H1 (cell line): ENCODE measurements around the gene KRT7. TPM values are rescaled to one million over a fixed set of nuclear protein-coding genes. Genes with fewer than 3 reads are reported as not detected.

Experiments
- CTCF ChIA-PET: fragments of 300-600 bp; sonication (Branson Sonifier 250); formaldehyde crosslinking; loops from one replicate; lab custom pipeline; 2021; ENCODE audit not compliant: partially characterized antibody; lab: Charles Lee
- POLR2A ChIA-PET: fragments of 300-600 bp; sonication (Branson Sonifier 250); formaldehyde crosslinking; loops from one replicate; lab custom pipeline; 2021; ENCODE audit warnings: inconsistent platforms; ENCODE audit not compliant: partially characterized antibody; lab: Charles Lee
- DNase-seq, 2 experiments: peaks; one replicate each; pipeline versions ENCODE4 v3.0.0 to v3.0.0-alpha.2; 2010 to 2022; ENCODE audit warnings: low spot score in 2 of 2, low read depth in 1 of 2, mixed read lengths in 1 of 2
- FAIRE-seq: peaks from 2 replicates; lab custom pipeline; 2011; peaks lifted over from hg19 to GRCh38; lab: Jason Lieb, UNC
- H2AFZ ChIP-seq: 2 replicates; pipeline ENCODE4 v1.8.1; 2012; ENCODE audit warnings: low read length, inconsistent platforms
- H2AK5ac ChIP-seq: 2 replicates; pipeline ENCODE4 v1.6.1; 2013; ENCODE audit warnings: low read depth, low read length
- H2BK120ac ChIP-seq: replicated peaks from 2 replicates; pipeline ENCODE3; 2013; ENCODE audit warnings: low read depth, low read length, inconsistent platforms
- H2BK12ac ChIP-seq: 2 replicates; pipeline ENCODE4 v1.6.1; 2013; ENCODE audit warnings: low read depth, low read length
- H2BK15ac ChIP-seq: 2 replicates; pipeline ENCODE4 v1.6.1; 2013; ENCODE audit warnings: low read length
- H2BK20ac ChIP-seq: 2 replicates; pipeline ENCODE4 v1.6.1; 2013; ENCODE audit warnings: low read length
- H2BK5ac ChIP-seq: 2 replicates; pipeline ENCODE4 v1.6.1; 2013; ENCODE audit warnings: low read depth, low read length
- H3K14ac ChIP-seq: 2 replicates; pipeline ENCODE4 v1.6.1; 2013; ENCODE audit warnings: inconsistent platforms; ENCODE audit not compliant: insufficient read length
- H3K18ac ChIP-seq: 2 replicates; pipeline ENCODE4 v1.6.1; 2013; ENCODE audit warnings: low read length; ENCODE audit errors: extremely low read depth
- H3K23ac ChIP-seq: 2 replicates; pipeline ENCODE4 v1.6.1; 2013; ENCODE audit warnings: inconsistent platforms; ENCODE audit not compliant: insufficient read length
- H3K23me2 ChIP-seq: 2 replicates; pipeline ENCODE4 v1.6.1; 2013; ENCODE audit warnings: low read depth, low read length
- H3K27ac ChIP-seq: 2 replicates; pipeline ENCODE4 v1.6.1; 2011; ENCODE audit warnings: low read depth, low read length, inconsistent platforms
- H3K27me3 ChIP-seq, 4 experiments: replicated peaks in 1 of 4; 1 replicate in 1 of 4; 2 replicates in 3 of 4; pipeline versions ENCODE4 v1.6.1 to v1.8.1; 2011 to 2013; ENCODE audit warnings: low read length in 3 of 4, mild to moderate bottlenecking in 3 of 4, inconsistent platforms in 2 of 4, mixed read lengths in 2 of 4, moderate library complexity in 1 of 4; ENCODE audit not compliant: control insufficient read depth in 3 of 4, insufficient read depth in 3 of 4; ENCODE audit errors: extremely low read depth in 1 of 4
- H3K36me3 ChIP-seq, 4 experiments: 2 replicates each; pipeline versions ENCODE4 v1.6.1 to v1.8.1; 2011 to 2013; ENCODE audit warnings: mild to moderate bottlenecking in 4 of 4, low read length in 3 of 4, moderate library complexity in 2 of 4, control low read depth in 1 of 4, inconsistent platforms in 1 of 4; ENCODE audit not compliant: insufficient read depth in 4 of 4, control insufficient read depth in 2 of 4
- H3K4ac ChIP-seq: replicated peaks from 2 replicates; pipeline ENCODE3; 2013; ENCODE audit warnings: low read length, low read depth, mixed read lengths, inconsistent platforms; ENCODE audit not compliant: insufficient read length
- H3K4me1 ChIP-seq, 4 experiments: replicated peaks in 1 of 4; 1 replicate in 1 of 4; 2 replicates in 3 of 4; pipeline versions ENCODE4 v1.6.1 to v1.8.1; 2011 to 2013; ENCODE audit warnings: low read length in 3 of 4, inconsistent platforms in 2 of 4, mixed read lengths in 1 of 4; ENCODE audit not compliant: insufficient read depth in 4 of 4, control insufficient read depth in 3 of 4
- H3K4me2 ChIP-seq, 2 experiments: 2 replicates each; pipeline versions ENCODE4 v1.6.1 to v1.8.1; 2011 to 2013; ENCODE audit warnings: low read depth in 2 of 2, low read length in 2 of 2, control low read depth in 1 of 2, inconsistent platforms in 1 of 2, mild to moderate bottlenecking in 1 of 2; ENCODE audit not compliant: insufficient read depth in 1 of 2
- H3K4me3 ChIP-seq, 4 experiments: fragments of 200-600, 300-600 bp in 1 of 4; sonication (generic), shearing (Covaris generic), sonication (Bioruptor Twin) in 1 of 4; 2 replicates each; pipeline versions ENCODE4 v1.5.1 to v1.8.1; 2011 to 2016; ENCODE audit warnings: low read length in 4 of 4, low read depth in 3 of 4, control low read depth in 2 of 4, inconsistent platforms in 2 of 4, mild to moderate bottlenecking in 2 of 4, mixed read lengths in 1 of 4, moderate library complexity in 1 of 4; ENCODE audit not compliant: insufficient read depth in 2 of 4; ENCODE audit errors: extremely low read depth in 1 of 4
- H3K56ac ChIP-seq: replicated peaks from 2 replicates; pipeline ENCODE3; 2013; ENCODE audit warnings: low read depth, mild to moderate bottlenecking, mixed read lengths, low read length, inconsistent platforms; ENCODE audit not compliant: insufficient read length
- H3K79me1 ChIP-seq: 2 replicates; pipeline ENCODE4 v1.6.1; 2013; ENCODE audit warnings: low read depth, low read length, control low read depth
- H3K79me2 ChIP-seq, 2 experiments: 2 replicates each; pipeline versions ENCODE4 v1.6.1 to v1.8.1; 2012 to 2013; ENCODE audit warnings: low read length in 2 of 2, mild to moderate bottlenecking in 2 of 2, inconsistent platforms in 1 of 2; ENCODE audit not compliant: insufficient read depth in 2 of 2, control insufficient read depth in 1 of 2
- H3K9ac ChIP-seq, 4 experiments: replicated peaks in 1 of 4; 1 replicate in 1 of 4; 2 replicates in 3 of 4; pipeline versions ENCODE4 v1.6.1 to v1.8.1; 2011 to 2013; ENCODE audit warnings: low read depth in 3 of 4, low read length in 3 of 4, control low read depth in 2 of 4, mild to moderate bottlenecking in 2 of 4, moderate library complexity in 2 of 4, inconsistent platforms in 1 of 4; ENCODE audit errors: extremely low read depth in 1 of 4
- H3K9me3 ChIP-seq, 2 experiments: 2 replicates each; pipeline versions ENCODE4 v1.6.1 to v1.8.1; 2012 to 2013; ENCODE audit warnings: mild to moderate bottlenecking in 2 of 2, moderate library complexity in 2 of 2, control low read depth in 1 of 2, inconsistent platforms in 1 of 2, low read depth in 1 of 2, low read length in 1 of 2, mixed read lengths in 1 of 2; ENCODE audit not compliant: insufficient read depth in 2 of 2
- H4K20me1 ChIP-seq, 2 experiments: replicated peaks in 1 of 2; 2 replicates each; pipeline versions ENCODE3 to v1.8.1; 2011 to 2013; ENCODE audit warnings: inconsistent platforms in 2 of 2, low read length in 2 of 2, mild to moderate bottlenecking in 1 of 2; ENCODE audit not compliant: insufficient read depth in 2 of 2, control insufficient read depth in 1 of 2
- H4K5ac ChIP-seq: 2 replicates; pipeline ENCODE4 v1.6.1; 2013; ENCODE audit warnings: low read length, low read depth, mixed read lengths, inconsistent platforms; ENCODE audit not compliant: insufficient read length
- H4K8ac ChIP-seq: 2 replicates; pipeline ENCODE4 v1.8.0; 2013; ENCODE audit warnings: mild to moderate bottlenecking, moderate library complexity, low read length, inconsistent platforms; ENCODE audit not compliant: insufficient read depth; ENCODE audit errors: extremely low read depth
- H4K91ac ChIP-seq: replicated peaks from 2 replicates; pipeline ENCODE3; 2013; ENCODE audit warnings: low read length, mixed read lengths, inconsistent platforms; ENCODE audit not compliant: insufficient read length
- BCL11A ChIP-seq, 2 experiments: IDR thresholded peaks; one replicate each; pipeline ENCODE4 v1.6.1; 2011; ENCODE audit warnings: low read depth in 2 of 2, low read length in 2 of 2, mild to moderate bottlenecking in 2 of 2
- CBX5 ChIP-seq: fragments of 300-800, 300-1000 bp; sonication (generic); IDR thresholded peaks from 2 replicates; pipeline ENCODE4 v1.7.1; 2016; ENCODE audit warnings: antibody characterized with exemption, low read length, low read depth
- CHD2 ChIP-seq: IDR thresholded peaks from 2 replicates; pipeline ENCODE4 v1.6.1; 2012; ENCODE audit warnings: low read length, improper control_type of control experiment
- E2F6 ChIP-seq: IDR thresholded peaks from 2 replicates; pipeline ENCODE4 v1.6.1; 2012; ENCODE audit warnings: inconsistent platforms
- MAFK ChIP-seq: IDR thresholded peaks from 2 replicates; pipeline ENCODE4 v1.6.1; 2012; ENCODE audit warnings: low read depth, mild to moderate bottlenecking, improper control_type of control experiment, low read length
- POLR2A ChIP-seq, 2 experiments: IDR thresholded peaks; 1 replicate in 1 of 2; 2 replicates in 1 of 2; pipeline ENCODE4 v1.6.1; 2011; ENCODE audit warnings: low read depth in 2 of 2, low read length in 2 of 2, mild to moderate bottlenecking in 2 of 2; ENCODE audit errors: control extremely low read depth in 1 of 2
- RBBP5 ChIP-seq: IDR thresholded peaks from 2 replicates; pipeline ENCODE4 v1.7.1; 2012; ENCODE audit warnings: low read depth, mild to moderate bottlenecking, inconsistent platforms, low read length, moderate library complexity, borderline replicate concordance
- RFX5 ChIP-seq: IDR thresholded peaks from 2 replicates; pipeline ENCODE4 v1.6.1; 2011; ENCODE audit warnings: low read depth, low read length, improper control_type of control experiment, borderline replicate concordance
- RXRA ChIP-seq: IDR thresholded peaks from 2 replicates; pipeline ENCODE4 v1.6.1; 2011; ENCODE audit warnings: low read depth, mild to moderate bottlenecking, low read length, moderate library complexity; ENCODE audit not compliant: insufficient read depth
- SP1 ChIP-seq: IDR thresholded peaks from 2 replicates; pipeline ENCODE4 v1.6.1; 2011; ENCODE audit warnings: low read depth, low read length
- SRF ChIP-seq: IDR thresholded peaks from 2 replicates; pipeline ENCODE4 v1.6.1; 2011; ENCODE audit warnings: mild to moderate bottlenecking, low read depth, low read length, moderate library complexity
- WGBS, 2 experiments: shearing (Covaris generic) in 1 of 2; methylation state at CpG; one replicate each; pipeline versions ENCODE4 v1.1.6 to v1.1.7; 2013 to 2015; ENCODE audit warnings: low lambda C conversion rate in 2 of 2, mixed read lengths in 2 of 2, inconsistent platforms in 1 of 2, low coverage in 1 of 2, missing lambda C conversion rate in 1 of 2; ENCODE audit not compliant: insufficient replicate concordance in 2 of 2, insufficient coverage in 1 of 2, insufficient read length in 1 of 2; ENCODE audit errors: extremely low coverage in 1 of 2, missing lambda C conversion rate in 1 of 2; 5-methylcytosine and 5-hydroxymethylcytosine counted together
- polyA plus RNA-seq, 7 experiments: library from polyadenylated mRNA; depleted of rRNA in 3 of 7; stranded (reverse) in 5 of 7; unstranded in 2 of 7; fragments of >200 nt in 5 of 7; fragments of 200-250 nt in 2 of 7; gene quantifications; 1 replicate in 5 of 7; 2 replicates in 1 of 7; 4 replicates in 1 of 7; pipeline versions ENCODE4 v1.2.1 to v1.2.3, GENCODE V29; 2011 to 2013; ENCODE audit warnings: missing spikeins in 2 of 7, mixed read lengths in 2 of 7
- total RNA-seq: library from RNA; stranded (reverse); fragmentation: NEBNext Ultra II Directional; extraction: Animal tissue kit (Norgen Biotek cat#: 25700); gene quantifications from 2 replicates; pipeline ENCODE4 v1.2.1, GENCODE V29; 2021
- TF ChIP-seq, protein P1 (sequence below): IDR thresholded peaks from 2 replicates; pipeline ENCODE4 v1.6.1; 2011; ENCODE audit warnings: low read length, improper control_type of control experiment

Gene KRT7
- total and polyA plus RNA-seq, 2 of the 8 experiments (the other 6 are each of a cell fraction or from before 2014, with no cell fraction given), result 13.2 to 19.0 TPM

- no peak overlapping the region for H3K56ac ChIP-seq
- H4K5ac ChIP-seq, result no peak overlapping the region
- peaks cover 14 to 49% (median 39%) of the 10 kb centered on the region in 4 experiments for H3K27me3 ChIP-seq
- no peak overlapping the region; the same call in 1 of the 2 replicates for H2BK15ac ChIP-seq
- DNase-seq, result no peak
- H3K4me1 ChIP-seq, result peaks cover 0 to 2% (median under 1%) of the 10 kb centered on the region in 4 experiments; a peak in 3 of 7 replicates
- H3K23ac ChIP-seq, result no peak overlapping the region
- no peak overlapping the region for H3K4me2 ChIP-seq
- no peaks in the 10 kb centered on the region for H3K79me1 ChIP-seq
- H3K27ac ChIP-seq, result no peak overlapping the region
- no peak for FAIRE-seq
- H2BK120ac ChIP-seq, result no peak overlapping the region
- H4K8ac ChIP-seq, result no peak overlapping the region
- no peak overlapping the region for H3K4me3 ChIP-seq
- 89% methylated on average over 9 of the region's 9 CpGs; no CpG with 5 or more reads in 1 of the 2 experiments for WGBS, 2 experiments
- H3K9ac ChIP-seq, result no peak overlapping the region
- peaks cover 3% of the 10 kb centered on the region; the same call in 1 of the 2 replicates for H3K23me2 ChIP-seq
- POLR2A ChIA-PET, result interaction anchor here (1.6 to 2.1 kb wide), 2 partner anchors 9 to 18 kb away, joined by 5 to 6 read pairs; no protein-coding TSS in a partner anchor
- no peak overlapping the region for H2BK20ac ChIP-seq
- no peak overlapping the region for H3K18ac ChIP-seq
- H4K20me1 ChIP-seq, result no peaks in the 10 kb centered on the region
- H3K14ac ChIP-seq, result no peak overlapping the region
- H2AK5ac ChIP-seq, result no peak overlapping the region
- no peaks in the 10 kb centered on the region for H3K79me2 ChIP-seq
- CTCF ChIA-PET, result interaction anchor here (0.6 to 14.6 kb wide), 13 partner anchors 19 to 544 kb away, joined by 3 to 151 read pairs (median 7); partner anchors contain the start of gene KRT7
- H2BK5ac ChIP-seq, result no peak overlapping the region
- H3K9me3 ChIP-seq, result peaks cover 0 to 2% of the 10 kb centered on the region in 2 experiments; a peak in 2 of 4 replicates
- H3K36me3 ChIP-seq, result no peaks in the 10 kb centered on the region
- no peak overlapping the region for H4K91ac ChIP-seq
- H3K4ac ChIP-seq, result no peak overlapping the region
- H2AFZ ChIP-seq, result no peak overlapping the region
- H2BK12ac ChIP-seq, result no peak overlapping the region
- TF ChIP-seq POLR2A (IDR thresholded peaks at IDR 0.05; ENCODE audit: control extremely low read depth in 1 of 2, low read depth in 2 of 2, low read length in 2 of 2), result no peak
- no peak for TF ChIP-seq SRF
- TF ChIP-seq RXRA, result no peak
- no peak for TF ChIP-seq CHD2
- no peak for TF ChIP-seq MAFK
- no peak for TF ChIP-seq E2F6
- TF ChIP-seq BCL11A (IDR thresholded peaks at IDR 0.05; ENCODE audit: low read depth in 2 of 2, low read length in 2 of 2), result no peak
- TF ChIP-seq CBX5, result no peak
- no peak for TF ChIP-seq SP1
- TF ChIP-seq RBBP5, result no peak
- TF ChIP-seq, protein P1, sequence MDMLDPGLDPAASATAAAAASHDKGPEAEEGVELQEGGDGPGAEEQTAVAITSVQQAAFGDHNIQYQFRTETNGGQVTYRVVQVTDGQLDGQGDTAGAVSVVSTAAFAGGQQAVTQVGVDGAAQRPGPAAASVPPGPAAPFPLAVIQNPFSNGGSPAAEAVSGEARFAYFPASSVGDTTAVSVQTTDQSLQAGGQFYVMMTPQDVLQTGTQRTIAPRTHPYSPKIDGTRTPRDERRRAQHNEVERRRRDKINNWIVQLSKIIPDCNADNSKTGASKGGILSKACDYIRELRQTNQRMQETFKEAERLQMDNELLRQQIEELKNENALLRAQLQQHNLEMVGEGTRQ, result no peak
- no peak for TF ChIP-seq RFX5
Measured at GRCh38 chr12:52255926-52256583, 23.0 kb downstream of the KRT7 start.
